IPS-NIHi7 (cell line): ENCODE measurements around the gene BCKDHA.
"Not testable (repeated sequence)": the region's sequence is repeated elsewhere in the genome, so short reads cannot be mapped to it uniquely, and the experiment has no call there.

Experiments used
- DNase-seq: peaks from one replicate; pipeline ENCODE4 v3.0.0; 2012; ENCODE audit warnings: mixed read lengths; ENCODE audit errors: extremely low spot score

The BCKDHA gene

GRCh38 chr19:41425174-41426115 is 27.8 kb downstream of the BCKDHA start:
- no peak for DNase-seq

GRCh38 chr19:41426116-41426841 is 28.7 kb downstream of the BCKDHA start:
- DNase-seq: no peak

- peak; percentile 96 for DNase-seq
Observed at GRCh38 chr19:41426952-41427646, 29.5 kb downstream of the BCKDHA start, which contains the start of gene B3GNT8. B3GNT8 (minus strand) TSS chr19:41427374; CDS start chr19:41426778, 596 bp downstream.

- DNase-seq: peak; percentile 32
Observed at GRCh38 chr19:41427647-41428480, 30.2 kb downstream of the BCKDHA start.

- no peak for DNase-seq
Observed at GRCh38 chr19:41428481-41428859, 30.9 kb downstream of the BCKDHA start.

- DNase-seq: no peak
Observed at GRCh38 chr19:41430922-41431321, 33.3 kb downstream of the BCKDHA start.

- DNase-seq: no peak
Observed at GRCh38 chr19:41431426-41432386, 34.1 kb downstream of the BCKDHA start.

GRCh38 chr19:41433171-41433570 is 35.6 kb downstream of the BCKDHA start:
- DNase-seq: no peak

- no peak for DNase-seq
Observed at GRCh38 chr19:41434450-41434849, 36.8 kb downstream of the BCKDHA start.

- DNase-seq: not testable (repeated sequence)
Observed at GRCh38 chr19:41435376-41435775, 37.8 kb downstream of the BCKDHA start.

GRCh38 chr19:41435936-41436673 is 38.5 kb downstream of the BCKDHA start:
- no peak for DNase-seq

- no peak for DNase-seq
Observed at GRCh38 chr19:41436674-41436951, 39.0 kb downstream of the BCKDHA start.

- DNase-seq: no peak
Observed at GRCh38 chr19:41437944-41438574, 40.4 kb downstream of the BCKDHA start.

GRCh38 chr19:41439441-41440222 is 42.0 kb downstream of the BCKDHA start, which contains the start of gene DMAC2:
DMAC2 (minus strand) TSS chr19:41439912; CDS start chr19:41439899, 13 bp downstream.
- DNase-seq: peak; percentile 99

GRCh38 chr19:41441321-41441945 is 43.8 kb downstream of the BCKDHA start:
- DNase-seq: no peak

GRCh38 chr19:41442473-41443355 is 45.1 kb downstream of the BCKDHA start, which contains the start of gene ERICH4:
ERICH4 (plus strand) TSS chr19:41443156; CDS start chr19:41443170, 14 bp downstream.
- DNase-seq: no peak
